ENCODE results near the gene NSD2.

DNA sequence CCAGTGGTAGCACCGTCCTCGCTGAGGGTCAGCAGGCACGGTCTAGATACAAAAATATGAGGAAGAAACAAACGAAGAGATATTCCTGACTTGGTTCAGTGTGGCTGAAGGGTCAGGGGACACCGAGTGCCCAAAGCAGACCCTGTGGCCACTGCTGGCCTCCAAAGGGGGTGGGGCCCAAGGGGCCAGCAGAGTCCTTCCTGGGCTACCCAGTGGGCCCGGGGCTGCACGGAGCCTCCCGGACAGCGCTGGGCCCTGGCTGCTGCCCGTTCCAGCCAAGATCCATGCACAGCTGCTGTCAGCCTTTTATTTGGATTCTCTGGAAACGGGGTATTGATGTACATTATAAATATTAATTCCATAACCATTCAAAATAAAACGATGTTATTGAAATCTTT lies 117.1 kb downstream of the NSD2 start:
- TF ChIP-seq CTCF (conservative IDR thresholded peaks at IDR 0.05; ENCODE audit: low read depth, low read length) (no peak), EZH2 (IDR thresholded peaks at IDR 0.05; ENCODE audit: low read length, unreplicated experiment) (no peak), EZH2phosphoT487 (IDR thresholded peaks at IDR 0.05; ENCODE audit: borderline replicate concordance, low read length) (no peak)
